ENCODE results near the gene UNC5C. TPM values are rescaled to one million over a fixed set of nuclear protein-coding genes. Genes with fewer than 3 reads are reported as not detected.
"Not testable (repeated sequence)": the region's sequence is repeated elsewhere in the genome, so short reads cannot be mapped to it uniquely, and the experiment has no call there.

UNC5C gene
- total RNA-seq, 1 donor from 2014 or later = 1.7 TPM

GRCh38 chr4:95213366-95213765, 335.4 kb downstream of the UNC5C start:
- intact Hi-C loops (cut with DNase I) = no loop called here
- DNase-seq (ENCODE audit: low spot score) = no peak

DNA sequence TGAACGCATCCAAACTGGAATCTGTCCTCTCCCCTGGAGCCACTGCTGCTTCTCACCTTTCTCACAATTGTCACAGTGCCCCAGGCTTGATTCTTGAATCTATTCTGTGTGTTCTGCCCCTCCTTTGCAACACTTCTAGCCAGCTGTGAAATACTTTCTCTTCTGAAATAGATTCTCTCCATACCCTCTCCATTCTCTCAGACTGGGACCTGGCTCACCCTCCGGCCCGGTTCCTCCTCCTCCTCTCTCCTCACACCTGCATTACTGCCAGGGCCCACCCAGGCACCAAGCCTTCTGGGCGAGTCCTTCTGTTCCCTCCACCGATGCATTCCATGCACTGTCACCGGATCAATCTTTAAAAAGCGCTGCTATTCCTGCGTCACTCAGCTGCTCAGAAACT, 336.1 kb downstream of the UNC5C start:
- DNase-seq (ENCODE audit: low spot score) = no peak
- intact Hi-C loops (cut with DNase I) = no loop called here

GRCh38 chr4:95209927-95210326, 338.8 kb downstream of the UNC5C start:
- intact Hi-C loops (cut with DNase I) = no loop called here
- no peak for DNase-seq (ENCODE audit: low spot score)

- intact Hi-C loops (cut with DNase I) = no loop called here
- no peak for DNase-seq (ENCODE audit: low spot score)
These were observed 343.9 kb downstream of the UNC5C start for GRCh38 chr4:95204873-95205272.

- intact Hi-C loops (cut with DNase I) = no loop called here
- no peak for DNase-seq (ENCODE audit: low spot score)
These were observed 344.4 kb downstream of the UNC5C start for GRCh38 chr4:95204267-95204844.

DNA sequence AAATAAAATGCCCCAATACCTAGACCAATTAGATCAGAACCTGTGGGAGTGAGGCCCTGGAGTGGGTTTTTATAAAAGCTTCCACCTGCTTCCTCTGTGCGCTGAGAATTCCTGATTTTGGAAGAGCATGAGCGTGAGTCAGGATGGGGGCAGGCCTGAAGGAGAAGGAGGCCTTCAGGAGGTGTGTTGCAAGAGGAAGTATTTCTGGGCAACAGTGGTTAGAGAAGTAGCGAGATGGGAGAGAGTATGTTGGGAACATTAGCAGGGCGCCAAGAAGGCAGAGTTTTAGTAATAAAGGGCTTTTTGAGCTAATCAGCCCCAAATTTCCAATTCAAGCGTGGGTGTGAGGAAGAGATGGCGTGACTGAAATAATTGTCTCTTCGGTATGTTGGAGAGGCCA, 349.8 kb downstream of the UNC5C start:
- DNase-seq (ENCODE audit: low spot score) = no peak
- intact Hi-C loops (cut with DNase I) = no loop called here

DNA sequence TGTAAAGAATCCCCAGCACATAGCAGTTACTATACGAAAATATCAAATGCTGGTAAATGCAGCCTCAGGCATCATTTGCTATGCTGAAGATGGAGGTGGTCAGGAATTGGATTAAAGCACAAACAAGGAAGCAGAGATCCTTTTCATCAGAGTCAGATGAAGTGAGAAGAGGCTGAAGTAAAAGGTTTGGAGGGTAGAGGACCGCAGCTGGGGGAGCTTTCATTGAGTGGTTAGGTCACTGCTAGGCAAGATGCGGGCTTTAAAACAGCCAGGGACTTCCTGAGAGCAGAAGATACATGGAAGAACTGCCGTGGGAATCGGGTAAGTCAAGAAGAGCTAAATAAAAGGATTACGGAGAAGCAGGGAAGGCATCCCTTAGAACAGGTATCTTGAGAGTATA, 351.4 kb downstream of the UNC5C start:
- intact Hi-C loops (cut with DNase I) = no loop called here
- DNase-seq (ENCODE audit: low spot score) = no peak

GRCh38 chr4:95193391-95194224, 355.2 kb downstream of the UNC5C start:
- no peak for DNase-seq (ENCODE audit: low spot score)
- intact Hi-C loops (cut with DNase I) = no loop called here

GRCh38 chr4:95191537-95191936, 357.2 kb downstream of the UNC5C start:
- no peak for DNase-seq (ENCODE audit: low spot score)
- intact Hi-C loops (cut with DNase I) = no loop called here

DNA sequence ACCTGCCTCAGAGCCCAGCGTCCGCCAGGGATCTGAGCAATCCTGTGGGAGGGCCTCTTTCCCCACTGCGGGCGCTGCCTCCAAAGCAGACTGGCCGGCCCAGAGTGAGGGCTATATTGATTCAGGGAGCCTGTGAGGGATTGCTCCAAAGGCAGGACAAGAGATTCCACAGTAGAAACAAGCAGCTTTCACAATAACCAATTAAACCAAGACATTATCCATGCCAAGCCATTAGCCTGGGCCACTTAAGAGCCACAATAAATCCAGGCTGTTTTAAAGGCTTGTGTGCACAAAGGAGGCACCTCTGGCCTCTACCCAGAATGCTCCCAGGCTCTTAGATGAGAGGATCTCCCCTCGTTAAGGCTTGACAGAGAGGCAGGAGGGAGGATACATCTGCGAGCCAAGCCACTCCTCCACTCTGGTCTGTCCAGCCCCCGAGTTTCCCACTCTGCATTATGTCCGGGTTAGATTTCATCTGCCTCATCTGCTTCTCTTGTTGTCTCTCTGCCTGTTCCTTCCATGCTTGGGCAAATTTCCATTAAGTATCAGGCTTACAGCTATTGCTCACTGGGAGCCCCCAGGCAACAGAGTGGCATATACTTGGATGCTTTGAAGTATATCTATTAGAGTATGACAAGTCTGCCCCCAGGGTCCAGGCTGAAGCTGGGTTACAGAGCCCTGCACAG, 357.9 kb downstream of the UNC5C start:
- DNase-seq (ENCODE audit: low spot score) = no peak
- intact Hi-C loops (cut with DNase I) = no loop called here

- intact Hi-C loops (cut with DNase I) = no loop called here
- DNase-seq (ENCODE audit: low spot score) = no peak
These were observed 359.9 kb downstream of the UNC5C start for GRCh38 chr4:95188701-95189370.

GRCh38 chr4:95186666-95187065, 362.1 kb downstream of the UNC5C start:
- intact Hi-C loops (cut with DNase I) = no loop called here
- DNase-seq (ENCODE audit: low spot score) = no peak

DNA sequence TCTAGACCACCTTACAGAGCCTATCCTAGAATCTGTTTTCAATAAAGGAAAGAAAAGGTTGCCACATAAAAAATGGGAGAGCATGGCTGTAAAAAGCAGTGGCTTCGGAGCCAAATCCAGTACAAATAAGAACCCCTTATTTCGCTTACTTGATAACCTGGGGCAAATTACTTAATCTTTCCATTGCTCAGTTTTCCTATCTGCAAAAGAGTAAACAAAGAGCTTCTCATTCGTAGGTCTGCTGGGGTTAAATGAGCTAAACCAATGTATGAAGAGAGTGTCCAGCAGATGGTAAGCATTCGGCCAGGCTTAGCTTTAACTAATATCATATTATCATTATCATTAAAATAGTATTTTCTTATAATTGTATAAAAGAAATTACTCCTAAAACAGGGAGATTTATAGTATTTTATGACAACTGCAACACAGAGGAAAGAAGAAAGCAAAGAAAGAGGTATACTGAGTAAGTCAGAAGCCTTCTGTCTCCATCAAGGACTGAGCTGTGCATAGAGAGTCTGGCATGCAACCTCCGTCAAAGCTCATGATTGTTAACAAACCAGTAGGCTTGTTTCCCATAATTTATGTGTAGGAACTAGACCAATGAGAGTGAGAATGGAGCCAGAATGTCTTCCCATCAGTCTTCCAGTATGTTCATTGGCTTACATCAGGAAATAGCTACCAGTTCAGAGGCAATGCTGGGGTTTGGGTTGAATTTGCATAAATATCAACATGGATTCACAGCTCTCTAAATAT, 364.9 kb downstream of the UNC5C start:
- DNase-seq (ENCODE audit: low spot score) = no peak
- intact Hi-C loops (cut with DNase I) = no loop called here

DNA sequence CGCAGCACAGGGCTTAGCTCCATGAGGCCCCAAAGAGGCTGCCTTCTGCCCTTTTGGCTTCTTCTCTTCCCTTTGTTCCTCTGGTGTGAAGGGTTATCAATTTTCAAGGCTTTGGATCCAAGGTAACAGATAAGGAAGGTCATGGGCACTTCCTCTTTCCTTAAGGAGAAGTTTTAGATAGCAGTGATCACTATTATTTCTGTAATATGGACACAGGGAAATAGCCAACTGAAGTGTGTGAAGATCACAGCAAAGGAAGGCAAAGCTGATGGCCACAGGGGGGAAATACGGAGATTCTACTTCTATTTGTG, 366.8 kb downstream of the UNC5C start:
- no peak for DNase-seq (ENCODE audit: low spot score)
- intact Hi-C loops (cut with DNase I) = no loop called here

DNA sequence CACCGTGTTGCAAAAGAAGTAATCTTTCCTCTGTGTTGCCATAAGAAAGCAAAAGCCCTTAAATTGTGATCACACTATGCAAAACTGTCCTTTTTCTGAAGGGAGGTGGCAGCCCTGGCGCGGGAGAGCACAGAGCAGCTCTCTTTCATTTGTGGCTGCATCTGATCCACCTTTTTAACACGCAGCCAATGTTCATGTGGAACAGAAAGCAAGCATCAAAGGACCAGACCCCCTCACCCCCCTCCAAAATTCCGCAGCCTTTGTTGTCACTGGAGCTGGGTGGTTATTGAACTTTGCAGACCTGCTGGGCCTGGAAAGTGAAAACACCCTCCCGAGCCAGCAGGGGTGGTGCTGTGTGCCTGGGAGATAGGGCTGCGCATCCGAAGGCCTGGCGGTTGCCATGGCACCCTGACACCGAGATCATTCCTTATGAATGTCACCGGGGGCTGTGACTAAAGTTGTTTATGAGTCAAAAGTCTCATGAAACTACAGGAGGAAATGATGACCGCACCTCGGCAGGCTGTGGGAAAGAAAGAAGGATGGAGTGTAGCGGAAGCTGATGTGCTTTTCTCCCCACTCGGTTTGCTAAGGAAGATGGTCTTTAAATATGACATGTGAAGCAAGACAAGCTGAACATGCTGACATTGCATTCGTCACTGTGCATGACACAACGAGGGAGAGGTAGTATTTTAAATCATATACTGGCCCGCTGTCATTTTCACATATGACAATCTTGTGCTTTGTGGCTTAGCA, 367.4 kb downstream of the UNC5C start:
- no peak for DNase-seq (ENCODE audit: low spot score)
- intact Hi-C loops (cut with DNase I) = no loop called here

GRCh38 chr4:95180531-95181242, 368.1 kb downstream of the UNC5C start:
- intact Hi-C loops (cut with DNase I) = no loop called here
- no peak for DNase-seq (ENCODE audit: low spot score)

DNA sequence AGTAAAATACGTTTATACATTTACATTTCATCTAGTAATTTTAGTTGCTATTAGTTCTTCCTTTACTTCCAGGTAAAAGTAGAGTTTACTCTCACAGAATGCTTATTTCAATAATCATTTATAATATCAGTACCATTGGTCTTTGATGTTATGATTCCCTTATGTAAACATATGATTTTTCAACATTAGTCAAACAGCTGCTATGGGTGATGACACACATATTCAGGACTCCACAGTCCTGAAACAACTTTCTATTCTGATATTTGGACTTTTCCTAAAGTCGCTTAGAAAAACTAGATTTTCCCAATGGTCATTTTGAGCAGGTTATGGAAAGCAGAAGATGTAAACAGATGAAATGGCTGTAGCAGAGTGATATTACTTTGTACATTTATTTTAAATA, 369.8 kb downstream of the UNC5C start:
- intact Hi-C loops (cut with DNase I) = no loop called here
- DNase-seq (ENCODE audit: low spot score) = no peak

DNA sequence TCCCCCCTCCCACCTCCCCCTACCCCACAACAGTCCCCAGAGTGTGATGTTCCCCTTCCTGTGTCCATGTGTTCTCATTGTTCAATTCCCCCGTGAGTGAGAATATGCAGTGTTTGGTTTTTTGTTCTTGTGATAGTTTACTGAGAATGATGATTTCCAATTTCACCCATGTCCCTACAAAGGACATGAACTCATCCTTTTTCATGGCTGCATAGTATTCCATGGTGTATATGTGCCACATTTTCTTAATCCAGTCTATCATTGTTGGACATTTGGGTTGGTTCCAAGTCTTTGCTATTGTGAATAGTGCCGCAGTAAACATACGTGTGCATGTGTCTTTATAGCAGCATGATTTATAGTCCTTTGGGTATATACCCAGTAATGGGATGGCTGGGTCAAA, 377.4 kb downstream of the UNC5C start:
- DNase-seq (ENCODE audit: low spot score); intact Hi-C loops (cut with DNase I): not testable (repeated sequence)

- intact Hi-C loops (cut with DNase I) = no loop called here
- no peak for DNase-seq (ENCODE audit: low spot score)
These were observed 378.6 kb downstream of the UNC5C start for GRCh38 chr4:95170176-95170575.

Measured in cardiac septum (tissue), 1 donor.